H9 (cell line): Measurements from ENCODE around the gene CDYL. TPM values are rescaled to one million over a fixed set of nuclear protein-coding genes. Genes with fewer than 3 reads are reported as not detected.

ENCODE experiments used
- DNase-seq: peaks from one replicate; pipeline ENCODE4 v3.0.0-alpha.2; 2017
- H2AFZ ChIP-seq: one replicate; pipeline ENCODE4 v1.6.1; 2013; ENCODE audit warnings: mild to moderate bottlenecking, low read length, control low read depth, moderate library complexity
- H2AK5ac ChIP-seq: 2 replicates; pipeline ENCODE4 v1.6.1; 2013; ENCODE audit warnings: low read length, control low read depth, mixed read lengths; ENCODE audit not compliant: insufficient read length
- H2BK120ac ChIP-seq: one replicate; pipeline ENCODE4 v1.6.1; 2013; ENCODE audit warnings: low read depth, mild to moderate bottlenecking, low read length, control low read depth, inconsistent platforms; ENCODE audit not compliant: poor library complexity, severe bottlenecking
- H2BK12ac ChIP-seq: 2 replicates; pipeline ENCODE4 v1.6.1; 2013; ENCODE audit warnings: low read length, control low read depth, mixed read lengths, low read depth; ENCODE audit not compliant: insufficient read length
- H2BK15ac ChIP-seq: 2 replicates; pipeline ENCODE4 v1.6.1; 2013; ENCODE audit warnings: low read depth, low read length, control low read depth
- H2BK20ac ChIP-seq: one replicate; pipeline ENCODE4 v1.6.1; 2013; ENCODE audit warnings: low read depth, mild to moderate bottlenecking, low read length, control low read depth, inconsistent platforms; ENCODE audit not compliant: poor library complexity, severe bottlenecking
- H2BK5ac ChIP-seq: 2 replicates; pipeline ENCODE4 v1.6.1; 2013; ENCODE audit warnings: low read length, control low read depth, mixed read lengths; ENCODE audit not compliant: insufficient read length
- H3K14ac ChIP-seq: 2 replicates; pipeline ENCODE4 v1.6.1; 2013; ENCODE audit warnings: low read length, control low read depth; ENCODE audit not compliant: insufficient read depth
- H3K18ac ChIP-seq: 2 replicates; pipeline ENCODE4 v1.6.1; 2013; ENCODE audit warnings: low read depth, mild to moderate bottlenecking, mixed read lengths, low read length, control low read depth; ENCODE audit not compliant: insufficient read length
- H3K23ac ChIP-seq: 2 replicates; pipeline ENCODE4 v1.6.1; 2013; ENCODE audit warnings: low read length, control low read depth, mixed read lengths, low read depth; ENCODE audit not compliant: insufficient read length
- H3K23me2 ChIP-seq: 2 replicates; pipeline ENCODE4 v1.6.1; 2013; ENCODE audit warnings: low read depth, mild to moderate bottlenecking, mixed read lengths, low read length, control low read depth; ENCODE audit not compliant: insufficient read length, poor library complexity, severe bottlenecking
- H3K27ac ChIP-seq: 2 replicates; pipeline ENCODE4 v1.5.1; 2013; ENCODE audit warnings: low read length, control low read depth, mixed read lengths, low read depth; ENCODE audit not compliant: insufficient read length
- H3K27me3 ChIP-seq: 2 replicates; pipeline ENCODE4 v1.6.1; 2013; ENCODE audit warnings: low read length, control low read depth, inconsistent platforms; ENCODE audit not compliant: insufficient read depth
- H3K4ac ChIP-seq: 2 replicates; pipeline ENCODE4 v1.6.1; 2013; ENCODE audit warnings: low read depth, mild to moderate bottlenecking, control low read depth, inconsistent platforms, low read length, moderate library complexity
- H3K4me1 ChIP-seq: 2 replicates; pipeline ENCODE4 v1.6.1; 2013; ENCODE audit warnings: low read length, control low read depth, inconsistent platforms; ENCODE audit not compliant: insufficient read depth
- H3K4me2 ChIP-seq: 2 replicates; pipeline ENCODE4 v1.6.1; 2013; ENCODE audit warnings: low read length, control low read depth, mixed read lengths; ENCODE audit not compliant: insufficient read length, insufficient read depth
- H3K56ac ChIP-seq: 2 replicates; pipeline ENCODE4 v1.6.1; 2013; ENCODE audit warnings: low read depth, mild to moderate bottlenecking, mixed read lengths, low read length, control low read depth; ENCODE audit not compliant: insufficient read length
- H3K79me1 ChIP-seq: 2 replicates; pipeline ENCODE4 v1.6.1; 2013; ENCODE audit warnings: low read depth, mild to moderate bottlenecking, moderate library complexity, low read length, control low read depth, inconsistent platforms; ENCODE audit not compliant: insufficient read depth, poor library complexity, severe bottlenecking
- H3K79me2 ChIP-seq: 2 replicates; pipeline ENCODE4 v1.6.1; 2013; ENCODE audit warnings: low read length, control low read depth, inconsistent platforms; ENCODE audit not compliant: insufficient read depth
- H3K9ac ChIP-seq: 2 replicates; pipeline ENCODE4 v1.6.1; 2013; ENCODE audit warnings: low read length, control low read depth, mixed read lengths; ENCODE audit not compliant: insufficient read length; ENCODE audit errors: extremely low read depth
- H3K9me3 ChIP-seq: one replicate; pipeline ENCODE4 v1.6.1; 2013; ENCODE audit warnings: low read depth, low read length, inconsistent platforms; ENCODE audit not compliant: control insufficient read depth
- H3T11ph ChIP-seq: one replicate; pipeline ENCODE4 v1.6.1; 2013; ENCODE audit warnings: mild to moderate bottlenecking, low read length, control low read depth, inconsistent platforms
- H4K20me1 ChIP-seq: one replicate; pipeline ENCODE4 v1.6.1; 2013; ENCODE audit not compliant: control insufficient read depth, insufficient read length, insufficient read depth
- H4K5ac ChIP-seq: 2 replicates; pipeline ENCODE4 v1.6.1; 2013; ENCODE audit warnings: low read depth, mild to moderate bottlenecking, mixed read lengths, low read length, control low read depth; ENCODE audit not compliant: insufficient read length
- H4K8ac ChIP-seq: replicated peaks from 2 replicates; pipeline ENCODE4 v1.6.1; 2013; ENCODE audit warnings: low read length, control low read depth, mixed read lengths, low read depth; ENCODE audit not compliant: insufficient read length
- H4K91ac ChIP-seq: 2 replicates; pipeline ENCODE4 v1.6.1; 2013; ENCODE audit warnings: low read depth, mild to moderate bottlenecking, moderate library complexity, mixed read lengths, low read length, control low read depth; ENCODE audit not compliant: insufficient read length
- H3K27ac Mint-ChIP-seq, 3 experiments: 2 replicates in 2 of 3; 3 replicates in 1 of 3; pipeline ENCODE4 v1.8.0; 2020 to 2021; ENCODE audit warnings: mixed read lengths in 3 of 3, mild to moderate bottlenecking in 1 of 3, moderate library complexity in 1 of 3
- H3K27me3 Mint-ChIP-seq: 2 replicates; pipeline ENCODE4 v1.8.0; 2021; ENCODE audit warnings: low read depth, mild to moderate bottlenecking, moderate library complexity, mixed read lengths
- H3K36me3 Mint-ChIP-seq, 3 experiments: 2 replicates in 2 of 3; 3 replicates in 1 of 3; pipeline ENCODE4 v1.8.0; 2020 to 2021; ENCODE audit warnings: low read depth in 3 of 3, mixed read lengths in 3 of 3; ENCODE audit not compliant: insufficient read depth in 1 of 3
- H3K4me1 Mint-ChIP-seq, 2 experiments: 2 replicates each; pipeline ENCODE4 v1.8.0; 2020; ENCODE audit warnings: mixed read lengths in 2 of 2
- H3K4me3 Mint-ChIP-seq, 2 experiments: 2 replicates in 1 of 2; 3 replicates in 1 of 2; pipeline ENCODE4 v1.8.0; 2020 to 2021; ENCODE audit warnings: mild to moderate bottlenecking in 2 of 2, mixed read lengths in 2 of 2, moderate library complexity in 1 of 2
- H3K9me3 Mint-ChIP-seq, 2 experiments: 2 replicates in 1 of 2; 3 replicates in 1 of 2; pipeline ENCODE4 v1.8.0; 2020; ENCODE audit warnings: mild to moderate bottlenecking in 2 of 2, mixed read lengths in 2 of 2, moderate library complexity in 1 of 2
- CTCF ChIP-seq: fragments of 200-600 bp; sonication (generic); conservative IDR thresholded peaks from 3 replicates; pipeline ENCODE4 v1.8.0; 2021; ENCODE audit warnings: antibody characterized with exemption, mild to moderate bottlenecking
- WGBS: extraction: QIAGEN DNeasy Blood & Tissue Kit; methylation state at CpG from one replicate; pipeline ENCODE4 v1.1.7; 2013; ENCODE audit warnings: missing lambda C conversion rate, low lambda C conversion rate, mixed read lengths; ENCODE audit not compliant: insufficient read length; ENCODE audit errors: extremely low coverage; 5-methylcytosine and 5-hydroxymethylcytosine counted together
- total RNA-seq: library from RNA; stranded (reverse); gene quantifications from 2 replicates; pipeline ENCODE4 v1.2.1, GENCODE V29; 2021

Gene CDYL
- total RNA-seq, 1 experiment from 2014 or later: 95.0 TPM

- Mint-ChIP-seq H3K36me3 (peaks cover 4 to 19% (median 11%) of the 10 kb centered on the region in 3 experiments; a peak in 5 of 7 replicates), H3K9me3 (no peaks in the 10 kb centered on the region; a peak in 1 of 5 replicates), H3K4me3 (no peak overlapping the region), H3K27ac (peak overlapping the region in 2 of 3 experiments; percentile 72 to 89; a peak in 5 of 7 replicates), H3K4me1 (peaks cover 52 to 54% of the 10 kb centered on the region in 2 experiments), H3K27me3 (no peaks in the 10 kb centered on the region)
- Histone ChIP-seq H4K8ac (no peak overlapping the region), H3K23me2 (no peaks in the 10 kb centered on the region), H2BK5ac (no peak overlapping the region), H3K9me3 (no peaks in the 10 kb centered on the region), H3K79me1 (peaks cover 13% of the 10 kb centered on the region), H3K4ac (no peak overlapping the region), H2BK20ac (no peak overlapping the region), H3K9ac (no peak overlapping the region), H2AFZ (no peak overlapping the region), H2BK120ac (no peak overlapping the region), H2BK15ac (no peak overlapping the region), H2BK12ac (no peak overlapping the region), H3K4me1 (peaks cover 16% of the 10 kb centered on the region; the same call in 1 of the 2 replicates), H4K5ac (no peak overlapping the region), H4K20me1 (no peaks in the 10 kb centered on the region), H3K27me3 (no peaks in the 10 kb centered on the region), H3K56ac (no peak overlapping the region), H3K18ac (no peak overlapping the region), H3K4me2 (no peak overlapping the region), H3T11ph (no peak overlapping the region), H3K79me2 (peaks cover 13% of the 10 kb centered on the region; the same call in 1 of the 2 replicates), H3K27ac (no peak overlapping the region), H3K23ac (no peak overlapping the region), H3K14ac (no peak overlapping the region), H2AK5ac (no peak overlapping the region), H4K91ac (no peak overlapping the region)
- DNase-seq: no peak
- no peak for TF ChIP-seq CTCF
- no CpG with 5 or more reads among the region's 8 CpGs for WGBS
Measured at GRCh38 chr6:4932228-4932903, 156.2 kb downstream of the CDYL start.
